ENCODE data around the gene OR2L3.

Gene OR2L3, protein sequence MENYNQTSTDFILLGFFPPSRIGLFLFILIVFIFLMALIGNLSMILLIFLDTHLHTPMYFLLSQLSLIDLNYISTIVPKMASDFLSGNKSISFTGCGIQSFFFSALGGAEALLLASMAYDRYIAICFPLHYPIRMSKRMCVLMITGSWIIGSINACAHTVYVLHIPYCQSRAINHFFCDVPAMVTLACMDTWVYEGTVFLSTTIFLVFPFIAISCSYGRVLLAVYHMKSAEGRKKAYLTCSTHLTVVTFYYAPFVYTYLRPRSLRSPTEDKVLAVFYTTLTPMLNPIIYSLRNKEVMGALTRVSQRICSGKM

DNA sequence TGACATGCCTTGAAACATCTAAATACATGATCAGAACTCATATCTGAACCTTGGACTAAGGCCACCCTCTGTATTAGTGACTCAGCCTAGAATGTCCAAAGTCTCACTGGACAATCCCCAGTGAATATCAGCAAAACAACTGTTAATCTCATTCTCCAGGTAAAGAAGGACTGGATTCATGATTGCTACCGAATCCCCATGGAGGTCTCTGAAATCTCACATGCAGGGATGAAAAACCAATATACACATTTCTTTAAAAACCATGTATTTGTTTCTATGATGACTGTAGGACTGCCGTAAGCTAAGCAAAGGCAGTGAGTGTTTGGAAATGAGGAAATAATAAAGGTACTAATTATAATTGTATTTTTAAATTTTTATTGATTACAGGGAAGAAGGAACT lies at the start of gene OR2L3:
Gene OR2L3, plus strand, starts transcription at position 301 of the 400 bp plus-strand sequence. CDS start 13,846 bp downstream, outside the sequence.
- no peak within 1 kb of the TSS for H3K27ac ChIP-seq
- no peak for TF ChIP-seq ZFX (IDR thresholded peaks at IDR 0.05)
- TF ChIP-seq, protein P1, sequence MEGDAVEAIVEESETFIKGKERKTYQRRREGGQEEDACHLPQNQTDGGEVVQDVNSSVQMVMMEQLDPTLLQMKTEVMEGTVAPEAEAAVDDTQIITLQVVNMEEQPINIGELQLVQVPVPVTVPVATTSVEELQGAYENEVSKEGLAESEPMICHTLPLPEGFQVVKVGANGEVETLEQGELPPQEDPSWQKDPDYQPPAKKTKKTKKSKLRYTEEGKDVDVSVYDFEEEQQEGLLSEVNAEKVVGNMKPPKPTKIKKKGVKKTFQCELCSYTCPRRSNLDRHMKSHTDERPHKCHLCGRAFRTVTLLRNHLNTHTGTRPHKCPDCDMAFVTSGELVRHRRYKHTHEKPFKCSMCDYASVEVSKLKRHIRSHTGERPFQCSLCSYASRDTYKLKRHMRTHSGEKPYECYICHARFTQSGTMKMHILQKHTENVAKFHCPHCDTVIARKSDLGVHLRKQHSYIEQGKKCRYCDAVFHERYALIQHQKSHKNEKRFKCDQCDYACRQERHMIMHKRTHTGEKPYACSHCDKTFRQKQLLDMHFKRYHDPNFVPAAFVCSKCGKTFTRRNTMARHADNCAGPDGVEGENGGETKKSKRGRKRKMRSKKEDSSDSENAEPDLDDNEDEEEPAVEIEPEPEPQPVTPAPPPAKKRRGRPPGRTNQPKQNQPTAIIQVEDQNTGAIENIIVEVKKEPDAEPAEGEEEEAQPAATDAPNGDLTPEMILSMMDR (conservative IDR thresholded peaks at IDR 0.05): no peak

DNA sequence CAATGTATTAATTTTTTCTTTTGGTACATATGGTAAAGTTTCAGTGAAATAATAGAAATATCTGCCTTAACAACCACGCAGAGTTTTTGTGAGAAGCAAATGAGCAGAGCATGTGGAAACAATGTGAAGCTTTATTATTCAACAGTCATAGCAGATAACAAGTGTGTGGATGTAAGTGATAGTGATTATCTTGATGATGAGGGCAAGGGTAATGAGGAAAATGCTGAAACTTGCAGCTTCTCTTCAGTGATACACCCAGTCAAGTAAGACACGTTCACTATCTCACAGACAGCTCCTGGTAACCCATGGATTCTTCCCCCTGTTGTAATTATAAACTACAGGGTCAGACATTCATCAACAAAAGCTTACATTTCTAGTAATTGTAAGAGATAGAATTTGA lies 47.8 kb upstream of the OR2L3 start:
- no peak for TF ChIP-seq ZFX (IDR thresholded peaks at IDR 0.05)
- TF ChIP-seq, protein P1 (conservative IDR thresholded peaks at IDR 0.05): no peak
- no peak overlapping the region for H3K27ac ChIP-seq

DNA sequence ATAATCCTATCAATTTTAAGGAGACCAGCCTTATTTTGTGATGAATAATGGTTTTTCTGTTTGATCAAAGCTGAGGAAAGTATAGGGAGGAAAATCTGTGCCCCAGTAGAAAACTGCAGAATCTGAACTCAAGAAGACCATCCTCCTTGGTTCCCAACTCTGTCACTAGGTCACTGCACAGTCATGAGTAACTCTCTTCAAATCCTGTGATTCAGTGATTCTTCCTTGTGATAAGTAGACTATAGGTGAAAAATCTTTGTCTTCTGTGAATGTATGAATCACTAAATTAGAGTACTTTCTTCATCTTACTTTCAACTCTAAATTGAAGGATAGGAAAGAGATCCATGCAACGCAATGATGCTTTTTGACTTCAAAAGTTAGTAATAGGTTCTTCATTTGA lies 46.5 kb upstream of the OR2L3 start:
- no peak for TF ChIP-seq ZFX (IDR thresholded peaks at IDR 0.05)
- TF ChIP-seq, protein P1 (conservative IDR thresholded peaks at IDR 0.05): no peak
- no peak overlapping the region for H3K27ac ChIP-seq

DNA sequence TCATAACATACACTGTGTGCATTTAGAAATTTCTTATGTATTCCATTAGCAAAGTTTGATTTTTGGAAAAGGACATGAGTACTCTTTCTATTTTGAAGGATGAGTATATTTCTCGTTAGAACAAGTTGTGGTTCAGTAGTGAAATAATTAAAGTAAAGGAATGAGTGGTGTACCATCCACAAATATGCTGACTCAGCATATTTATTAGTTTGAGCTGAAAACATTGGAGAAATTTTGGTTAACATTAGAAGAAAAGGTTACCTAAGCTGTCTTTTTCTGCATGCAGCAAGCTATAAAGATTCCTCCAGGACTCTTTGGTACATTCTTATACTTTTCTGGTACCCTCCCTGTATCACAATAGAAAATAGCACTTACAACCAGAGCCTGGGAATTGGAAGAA lies 38.9 kb upstream of the OR2L3 start:
- TF ChIP-seq, protein P1 (conservative IDR thresholded peaks at IDR 0.05): no peak
- no peak for TF ChIP-seq ZFX (IDR thresholded peaks at IDR 0.05)
- no peak overlapping the region for H3K27ac ChIP-seq

DNA sequence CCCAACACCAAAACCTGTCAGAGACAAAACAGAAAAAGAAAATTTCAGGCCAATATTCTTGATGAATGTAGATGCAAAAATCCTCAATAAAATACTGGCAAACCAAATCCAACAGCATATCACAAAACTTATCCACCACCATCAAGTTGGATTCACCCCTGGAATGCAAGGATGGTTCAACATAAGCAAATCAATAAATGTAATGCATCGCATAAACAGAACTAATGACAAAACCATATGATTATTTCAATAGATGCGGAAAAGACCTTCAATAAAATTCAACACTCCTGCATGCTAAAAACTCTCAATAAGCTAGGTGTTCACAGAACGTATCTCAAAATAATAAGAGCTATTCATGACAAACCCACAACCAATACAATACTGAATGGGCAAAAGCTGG lies 37.0 kb upstream of the OR2L3 start:
- TF ChIP-seq, protein P1 (conservative IDR thresholded peaks at IDR 0.05): no peak
- no peak for TF ChIP-seq ZFX (IDR thresholded peaks at IDR 0.05)

DNA sequence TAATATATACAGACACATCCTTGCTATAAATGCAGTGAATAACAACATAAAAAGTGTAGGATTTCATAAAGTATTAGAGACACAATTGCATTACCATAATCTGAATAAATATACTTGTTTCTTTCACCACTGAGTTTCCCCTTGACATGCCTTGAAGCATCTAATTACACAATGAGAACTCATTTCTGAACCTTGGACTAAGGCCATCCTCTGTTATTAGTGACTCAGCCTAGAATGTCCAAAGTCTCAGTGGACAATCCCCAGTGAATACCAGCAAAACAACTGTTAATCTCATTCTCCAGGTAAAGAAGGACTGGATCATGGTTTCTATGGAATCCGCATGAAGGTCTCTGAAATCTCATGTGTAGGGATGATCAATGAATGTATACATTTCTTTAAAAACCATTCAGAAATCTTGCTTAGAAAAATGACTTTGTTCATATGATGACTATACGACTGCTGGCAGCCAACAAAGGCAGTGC lies 33.4 kb upstream of the OR2L3 start, which contains the start of gene OR2L5:
Gene OR2L5, plus strand, starts transcription at position 432 of the 482 bp plus-strand sequence. CDS start 8,288 bp downstream, outside the sequence.
- TF ChIP-seq ZFX (IDR thresholded peaks at IDR 0.05): no peak
- TF ChIP-seq, protein P1 (conservative IDR thresholded peaks at IDR 0.05): no peak
- H3K27ac ChIP-seq: no peak within 1 kb of the TSS

More for the DNA sequence above, 37.0 kb upstream of the OR2L3 start:
- no peak overlapping the region for H3K27ac ChIP-seq

DNA sequence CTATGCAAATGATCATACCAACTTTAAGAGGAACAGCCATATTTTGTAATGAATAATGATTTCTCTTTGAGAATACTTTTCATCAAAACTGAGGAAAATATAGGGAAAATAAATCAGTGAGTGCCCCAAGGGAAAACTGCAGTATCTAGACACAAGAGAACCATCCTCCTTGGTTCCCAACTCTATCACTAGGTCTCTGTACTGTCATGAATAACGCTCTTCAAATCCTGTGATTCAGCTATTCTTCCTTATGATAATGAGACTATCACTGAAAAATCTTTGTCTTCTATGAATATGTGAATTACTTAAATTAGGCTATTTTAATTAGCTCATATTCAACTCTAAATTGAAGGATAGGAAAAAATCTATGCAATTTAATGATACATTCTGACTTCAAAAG lies 30.8 kb upstream of the OR2L3 start:
- no peak overlapping the region for H3K27ac ChIP-seq
- TF ChIP-seq, protein P1 (conservative IDR thresholded peaks at IDR 0.05): no peak
- no peak for TF ChIP-seq ZFX (IDR thresholded peaks at IDR 0.05)
